Superior temporal gyrus (tissue), 1 donor: ENCODE measurements around the gene GPHN.
A peak's percentile ranks its signal among the peaks of the same experiment; 100 is the strongest.
"Not testable (repeated sequence)": the region's sequence is repeated elsewhere in the genome, so short reads cannot be mapped to it uniquely, and the experiment has no call there.

Experiments
- DNase-seq: peaks from one replicate; pipeline ENCODE4 v3.0.0-alpha.2; 2016; ENCODE audit errors: extremely low spot score

Gene GPHN

GRCh38 chr14:66782853-66783252 lies 274.9 kb downstream of the GPHN start:
- no peak for DNase-seq

- DNase-seq, result no peak
These were observed 282.2 kb downstream of the GPHN start for GRCh38 chr14:66790101-66790500.

GRCh38 chr14:66802962-66803361 lies 295.0 kb downstream of the GPHN start:
- DNase-seq, result no peak

GRCh38 chr14:66804141-66804540 lies 296.2 kb downstream of the GPHN start:
- no peak for DNase-seq

GRCh38 chr14:66813636-66814035 lies 305.7 kb downstream of the GPHN start:
- DNase-seq, result no peak

- DNase-seq, result no peak
These were observed 307.7 kb downstream of the GPHN start for GRCh38 chr14:66815687-66816086.

GRCh38 chr14:66824251-66824650 lies 316.3 kb downstream of the GPHN start:
- DNase-seq, result peak; percentile 69

GRCh38 chr14:66827182-66827581 lies 319.2 kb downstream of the GPHN start:
- DNase-seq, result no peak

- DNase-seq, result no peak
These were observed 323.2 kb downstream of the GPHN start for GRCh38 chr14:66831173-66831572.

GRCh38 chr14:66833816-66834215 lies 325.9 kb downstream of the GPHN start:
- no peak for DNase-seq

- DNase-seq, result not testable (repeated sequence)
These were observed 329.5 kb downstream of the GPHN start for GRCh38 chr14:66837436-66837835.

- no peak for DNase-seq
These were observed 335.1 kb downstream of the GPHN start for GRCh38 chr14:66842911-66843512.

- DNase-seq, result no peak
These were observed 342.4 kb downstream of the GPHN start for GRCh38 chr14:66850258-66850888.

GRCh38 chr14:66853311-66853710 lies 345.4 kb downstream of the GPHN start:
- no peak for DNase-seq

- DNase-seq, result no peak
These were observed 349.9 kb downstream of the GPHN start for GRCh38 chr14:66857867-66858266.

GRCh38 chr14:66859063-66859671 lies 351.2 kb downstream of the GPHN start:
- DNase-seq, result no peak

- DNase-seq, result no peak
These were observed 373.6 kb downstream of the GPHN start for GRCh38 chr14:66881596-66881995.

- no peak for DNase-seq
These were observed 376.2 kb downstream of the GPHN start for GRCh38 chr14:66884149-66884548.

- no peak for DNase-seq
These were observed 392.8 kb downstream of the GPHN start for GRCh38 chr14:66900719-66901118.

- no peak for DNase-seq
These were observed 402.4 kb downstream of the GPHN start for GRCh38 chr14:66910311-66910840.

- DNase-seq, result no peak
These were observed 408.5 kb downstream of the GPHN start for GRCh38 chr14:66916421-66916820.

GRCh38 chr14:66918527-66918926 lies 410.6 kb downstream of the GPHN start:
- DNase-seq, result no peak

- DNase-seq, result no peak
These were observed 412.2 kb downstream of the GPHN start for GRCh38 chr14:66920196-66920595.
